PC-3 (cell line): Measurements from ENCODE around the gene HOOK1. TPM values are rescaled to one million over a fixed set of nuclear protein-coding genes. Genes with fewer than 3 reads are reported as not detected.

Experiments
- ATAC-seq: fragments of 200-7000 bp; cut with Tn5 transposase; 2 replicates; pipeline ENCODE4 v1.9.1; 2020; ENCODE audit warnings: mild to moderate bottlenecking, moderate library complexity
- BruUV-seq: library from RNA; stranded (reverse); fragments of 400-500 nt; replicated peaks from 2 replicates; lab custom pipeline; 2021; lab: Mats Ljungman, UMichigan
- CTCF ChIA-PET: fragments of 300-600 bp; sonication (Branson Sonifier 250); formaldehyde crosslinking; loops from one replicate; lab custom pipeline; 2022; ENCODE audit warnings: antibody characterized with exemption; lab: Charles Lee
- POLR2A ChIA-PET: fragments of 300-600 bp; sonication (Branson Sonifier 250); formaldehyde crosslinking; loops from one replicate; lab custom pipeline; 2022; ENCODE audit warnings: antibody characterized with exemption; ENCODE audit not compliant: unreplicated experiment; lab: Charles Lee
- DNase-seq: peaks from one replicate; pipeline ENCODE4 v3.0.0-alpha.2; 2015
- H2AFZ ChIP-seq: fragments of 300-600 bp; sonication (generic); 2 replicates; pipeline ENCODE4 v1.6.0; 2016; ENCODE audit warnings: antibody characterized with exemption, low read length
- H3F3A ChIP-seq: fragments of 300-600 bp; sonication (generic); one replicate; pipeline ENCODE4 v1.6.0; 2017; ENCODE audit warnings: antibody characterized with exemption, low read length, control low read depth, mild to moderate bottlenecking; ENCODE audit not compliant: unreplicated experiment
- H3K27ac ChIP-seq: fragments of 300-600 bp; sonication (generic); 2 replicates; pipeline ENCODE4 v1.5.1; 2016; ENCODE audit warnings: mild to moderate bottlenecking, low read length
- H3K27me3 ChIP-seq: fragments of 300-600 bp; sonication (generic); 2 replicates; pipeline ENCODE4 v1.6.1; 2016; ENCODE audit warnings: low read length, mixed read lengths
- H3K36me3 ChIP-seq: fragments of 300-600 bp; sonication (generic); 2 replicates; pipeline ENCODE4 v1.6.1; 2016; ENCODE audit warnings: low read depth, mixed run types, low read length, mixed read lengths
- H3K4me1 ChIP-seq: fragments of 300-600 bp; sonication (generic); 2 replicates; pipeline ENCODE4 v1.5.1; 2016; ENCODE audit warnings: low read length; ENCODE audit not compliant: insufficient read depth
- H3K4me2 ChIP-seq: fragments of 300-600 bp; sonication (generic); 2 replicates; pipeline ENCODE4 v1.6.0; 2016; ENCODE audit warnings: low read length
- H3K4me3 ChIP-seq: fragments of 300-600 bp; sonication (generic); 2 replicates; pipeline ENCODE4 v1.5.1; 2016; ENCODE audit warnings: mild to moderate bottlenecking, low read length, mixed read lengths
- H3K79me2 ChIP-seq: fragments of 300-600 bp; sonication (generic); 2 replicates; pipeline ENCODE4 v1.6.1; 2017; ENCODE audit warnings: low read length, mixed read lengths
- H3K9ac ChIP-seq: fragments of 300-600 bp; sonication (generic); 2 replicates; pipeline ENCODE4 v1.6.0; 2016; ENCODE audit warnings: mild to moderate bottlenecking, low read length
- H3K9me2 ChIP-seq: fragments of 300-600 bp; sonication (generic); replicated peaks from 2 replicates; pipeline ENCODE4 v1.6.1; 2016; ENCODE audit warnings: mixed run types, low read length, mixed read lengths
- H3K9me3 ChIP-seq: fragments of 300-600 bp; sonication (generic); 2 replicates; pipeline ENCODE4 v1.6.1; 2016; ENCODE audit warnings: low read length, mixed read lengths
- H4K20me1 ChIP-seq: fragments of 300-600 bp; sonication (generic); 2 replicates; pipeline ENCODE4 v1.6.1; 2016; ENCODE audit warnings: low read length, mixed read lengths
- EZH2 ChIP-seq: fragments of 300-600 bp; sonication (generic); IDR thresholded peaks from one replicate; pipeline ENCODE4 v1.6.1; 2017; ENCODE audit warnings: antibody characterized with exemption, mild to moderate bottlenecking, low read length; ENCODE audit not compliant: unreplicated experiment
- EZH2phosphoT487 ChIP-seq: fragments of 300-600 bp; sonication (generic); IDR thresholded peaks from 2 replicates; pipeline ENCODE4 v1.6.1; 2018; ENCODE audit warnings: mild to moderate bottlenecking, antibody characterized with exemption, low read length, borderline replicate concordance
- intact Hi-C: fragments of 100-400 bp; cut with micrococcal nuclease; formaldehyde crosslinking; loops from 2 replicates; pipeline ENCODE4 v1.9.0; 2023
- total RNA-seq: library from RNA; depleted of rRNA; stranded (reverse); fragments of >200 nt; gene quantifications from 2 replicates; pipeline ENCODE4 v1.2.3, GENCODE V29; 2014
- TF ChIP-seq, protein P1 (sequence below): fragments of 300-600 bp; sonication (generic); conservative IDR thresholded peaks from 2 replicates; pipeline ENCODE4 v1.5.1; 2017; ENCODE audit warnings: antibody characterized with exemption, low read depth, mild to moderate bottlenecking, low read length

HOOK1 gene
- total RNA-seq, 1 experiment from 2014 or later: 5.0 TPM

DNA sequence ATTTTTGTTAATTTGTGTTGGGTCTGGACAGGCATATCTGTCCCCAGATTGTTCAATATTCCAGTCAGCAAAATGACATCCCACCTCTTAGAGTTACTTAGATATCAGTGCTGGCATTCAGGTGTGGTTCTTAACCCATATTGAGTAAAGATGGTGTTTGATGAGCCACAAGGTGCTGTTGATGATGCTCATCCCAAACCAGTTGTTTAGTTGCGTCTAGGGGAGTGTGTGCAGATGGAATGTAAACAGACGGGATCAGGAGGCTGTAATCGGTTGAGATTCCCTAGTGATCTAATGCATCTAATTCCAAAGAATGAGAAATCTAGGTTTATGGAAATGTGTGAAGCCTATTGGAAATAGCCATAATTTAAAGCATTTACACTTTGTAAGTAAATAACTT, 1.1 kb downstream of the HOOK1 start:
- Histone ChIP-seq H3K36me3 (no peaks in the 10 kb centered on the region), H3K79me2 (peaks cover 49% of the 10 kb centered on the region), H3K9ac (peak overlapping the region; percentile 71; the same call in 1 of the 2 replicates), H4K20me1 (no peaks in the 10 kb centered on the region), H3K4me3 (peak overlapping the region; percentile 75), H3K27me3 (0 out of 2 replicates have a peak, but pooled peaks cover 24% of the 10 kb centered on the region), H3K9me3 (no peaks in the 10 kb centered on the region), H3F3A (no peaks in the 10 kb centered on the region), H3K9me2 (no peaks in the 10 kb centered on the region), H3K4me1 (peaks cover 13% of the 10 kb centered on the region; the same call in 1 of the 2 replicates), H2AFZ (peak overlapping the region; percentile 92), H3K27ac (no peak overlapping the region), H3K4me2 (peak overlapping the region; percentile 82)
- TF ChIP-seq EZH2: no peak
- TF ChIP-seq EZH2phosphoT487: no peak
- TF ChIP-seq, protein P1, sequence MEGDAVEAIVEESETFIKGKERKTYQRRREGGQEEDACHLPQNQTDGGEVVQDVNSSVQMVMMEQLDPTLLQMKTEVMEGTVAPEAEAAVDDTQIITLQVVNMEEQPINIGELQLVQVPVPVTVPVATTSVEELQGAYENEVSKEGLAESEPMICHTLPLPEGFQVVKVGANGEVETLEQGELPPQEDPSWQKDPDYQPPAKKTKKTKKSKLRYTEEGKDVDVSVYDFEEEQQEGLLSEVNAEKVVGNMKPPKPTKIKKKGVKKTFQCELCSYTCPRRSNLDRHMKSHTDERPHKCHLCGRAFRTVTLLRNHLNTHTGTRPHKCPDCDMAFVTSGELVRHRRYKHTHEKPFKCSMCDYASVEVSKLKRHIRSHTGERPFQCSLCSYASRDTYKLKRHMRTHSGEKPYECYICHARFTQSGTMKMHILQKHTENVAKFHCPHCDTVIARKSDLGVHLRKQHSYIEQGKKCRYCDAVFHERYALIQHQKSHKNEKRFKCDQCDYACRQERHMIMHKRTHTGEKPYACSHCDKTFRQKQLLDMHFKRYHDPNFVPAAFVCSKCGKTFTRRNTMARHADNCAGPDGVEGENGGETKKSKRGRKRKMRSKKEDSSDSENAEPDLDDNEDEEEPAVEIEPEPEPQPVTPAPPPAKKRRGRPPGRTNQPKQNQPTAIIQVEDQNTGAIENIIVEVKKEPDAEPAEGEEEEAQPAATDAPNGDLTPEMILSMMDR: no peak
- ChIA-PET CTCF (no interaction called here), POLR2A (no interaction called here)
- DNase-seq: peak; percentile 31
- BruUV-seq: TSS peak; percentile 27
- intact Hi-C loops: no loop called here
- ATAC-seq: no peak

DNA sequence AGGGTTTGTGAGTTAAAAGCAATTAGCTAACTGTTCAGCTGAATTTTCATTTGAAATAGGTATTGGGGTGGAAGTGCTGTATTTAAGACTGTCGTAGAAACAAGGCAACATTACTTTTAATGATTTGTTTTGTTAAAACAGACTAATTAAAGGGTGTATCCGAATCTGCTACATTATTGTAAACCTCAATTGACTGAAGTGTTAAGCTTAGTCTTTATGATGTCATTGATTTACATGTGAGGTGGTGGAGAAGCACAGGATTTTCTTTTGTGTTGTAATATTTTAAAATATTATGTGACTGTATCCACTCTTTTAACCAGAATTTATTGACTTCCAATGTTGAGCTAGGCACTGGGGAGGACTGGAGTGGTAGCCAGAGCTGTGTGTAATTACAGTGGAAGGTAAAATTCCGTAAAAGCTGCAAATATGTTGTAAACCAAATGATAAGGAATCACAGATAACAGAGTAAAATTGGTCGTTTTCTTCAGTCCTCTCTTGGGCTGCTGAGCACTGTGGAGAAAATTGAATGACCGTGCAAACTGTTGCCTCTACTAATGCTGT, 1.6 kb downstream of the HOOK1 start:
- CTCF ChIA-PET: no interaction called here
- H4K20me1 ChIP-seq: no peaks in the 10 kb centered on the region

More for the DNA sequence above, 1.6 kb downstream of the HOOK1 start:
- Histone ChIP-seq H3K4me1 (peaks cover 13% of the 10 kb centered on the region; the same call in 1 of the 2 replicates), H3K9me2 (no peaks in the 10 kb centered on the region), H3F3A (no peaks in the 10 kb centered on the region), H3K79me2 (peaks cover 49% of the 10 kb centered on the region), H3K27me3 (0 out of 2 replicates have a peak, but pooled peaks cover 24% of the 10 kb centered on the region), H3K4me3 (peak overlapping the region; percentile 75), H3K4me2 (peak overlapping the region; percentile 82), H2AFZ (no peak overlapping the region), H3K27ac (no peak overlapping the region), H3K36me3 (no peaks in the 10 kb centered on the region), H3K9me3 (no peaks in the 10 kb centered on the region), H3K9ac (no peak overlapping the region)
- intact Hi-C loops: no loop called here
- no peak for TF ChIP-seq EZH2
- TF ChIP-seq, protein P1: no peak
- no peak for TF ChIP-seq EZH2phosphoT487
- BruUV-seq: no TSS peak
- DNase-seq (no peak), ATAC-seq (no peak)
- POLR2A ChIA-PET: no interaction called here
